Loucy (cell line): ENCODE data around the gene CYP4F3.

Experiments
- H2AFZ ChIP-seq: fragments of 200-600 bp; sonication (generic); 2 replicates; pipeline ENCODE4 v1.6.0; 2016; ENCODE audit warnings: antibody characterized with exemption, mild to moderate bottlenecking, low read length, moderate library complexity
- H3F3A ChIP-seq: fragments of 200-600 bp; 2 replicates; pipeline ENCODE4 v1.6.0; 2016; ENCODE audit warnings: antibody characterized with exemption, low read depth, mild to moderate bottlenecking
- H3K27me3 ChIP-seq: fragments of 200-600 bp; sonication (generic); 2 replicates; pipeline ENCODE4 v1.6.1; 2014; ENCODE audit warnings: low read length, mild to moderate bottlenecking; ENCODE audit not compliant: insufficient read depth, poor library complexity, severe bottlenecking
- H3K36me3 ChIP-seq: fragments of 200-600 bp; sonication (generic); 2 replicates; pipeline ENCODE4 v1.6.1; 2016; ENCODE audit warnings: low read length; ENCODE audit not compliant: insufficient read depth
- H3K4me1 ChIP-seq: fragments of 200-600 bp; sonication (generic); 2 replicates; pipeline ENCODE4 v1.5.1; 2014; ENCODE audit warnings: low read length, mild to moderate bottlenecking; ENCODE audit not compliant: insufficient read depth, poor library complexity, severe bottlenecking
- H3K4me2 ChIP-seq: fragments of 200-600 bp; sonication (generic); 2 replicates; pipeline ENCODE4 v1.6.0; 2014; ENCODE audit warnings: antibody characterized with exemption, low read length, low read depth, mild to moderate bottlenecking; ENCODE audit not compliant: poor library complexity, severe bottlenecking
- H3K4me3 ChIP-seq: fragments of 200-600 bp; sonication (generic); 2 replicates; pipeline ENCODE4 v1.5.1; 2014; ENCODE audit warnings: low read length, mild to moderate bottlenecking, mixed read lengths; ENCODE audit not compliant: poor library complexity, severe bottlenecking
- H3K79me2 ChIP-seq: fragments of 200-600 bp; sonication (generic); 2 replicates; pipeline ENCODE4 v1.6.1; 2014; ENCODE audit warnings: low read length; ENCODE audit not compliant: insufficient read depth
- H3K9ac ChIP-seq: fragments of 200-600 bp; sonication (generic); 2 replicates; pipeline ENCODE4 v1.6.0; 2014; ENCODE audit warnings: mild to moderate bottlenecking, low read depth, low read length, moderate library complexity; ENCODE audit not compliant: poor library complexity, severe bottlenecking
- H3K9me2 ChIP-seq: fragments of 200-600 bp; sonication (generic); replicated peaks from 2 replicates; pipeline ENCODE4 v1.6.1; 2016; ENCODE audit warnings: low read depth, low read length, mixed read lengths
- H3K9me3 ChIP-seq: fragments of 200-600 bp; sonication (generic); 2 replicates; pipeline ENCODE4 v1.6.1; 2014; ENCODE audit warnings: mild to moderate bottlenecking, antibody characterized with exemption, low read length, low read depth; ENCODE audit not compliant: insufficient read depth
- H4K20me1 ChIP-seq: fragments of 200-600 bp; sonication (generic); 2 replicates; pipeline ENCODE4 v1.6.0; 2014; ENCODE audit warnings: antibody characterized with exemption, low read length, mild to moderate bottlenecking; ENCODE audit not compliant: insufficient read depth, poor library complexity, severe bottlenecking
- CTCF ChIP-seq: fragments of 200-600 bp; sonication (generic); conservative IDR thresholded peaks from 2 replicates; pipeline ENCODE4 v1.5.1; 2014; ENCODE audit warnings: mild to moderate bottlenecking, antibody characterized with exemption, low read length
- EZH2phosphoT487 ChIP-seq: fragments of 200-600 bp; IDR thresholded peaks from 2 replicates; pipeline ENCODE4 v1.6.1; 2018; ENCODE audit warnings: antibody characterized with exemption, mild to moderate bottlenecking, moderate library complexity, borderline replicate concordance

The CYP4F3 gene

GRCh38 chr19:15613338-15613737 lies 27.4 kb upstream of the CYP4F3 start:
- H3K36me3 ChIP-seq: no peaks in the 10 kb centered on the region
- no peaks in the 10 kb centered on the region for H3K27me3 ChIP-seq
- no peak overlapping the region for H3K4me3 ChIP-seq
- H3K9me2 ChIP-seq: no peaks in the 10 kb centered on the region
- no peak overlapping the region for H2AFZ ChIP-seq
- H3K79me2 ChIP-seq: no peaks in the 10 kb centered on the region
- no peak overlapping the region for H3K9ac ChIP-seq
- no peaks in the 10 kb centered on the region for H3K4me1 ChIP-seq
- H3K9me3 ChIP-seq: no peaks in the 10 kb centered on the region
- no peaks in the 10 kb centered on the region for H3F3A ChIP-seq
- H3K4me2 ChIP-seq: no peak overlapping the region
- TF ChIP-seq EZH2phosphoT487 (no peak), CTCF (no peak)
- H4K20me1 ChIP-seq: no peaks in the 10 kb centered on the region

- no peaks in the 10 kb centered on the region for H3K9me3 ChIP-seq
These were observed 26.0 kb upstream of the CYP4F3 start, which contains the start of gene CYP4F8 for GRCh38 chr19:15614507-15615379. CYP4F8 (plus strand) TSS chr19:15615218; CDS start chr19:15615617, 399 bp downstream.

GRCh38 chr19:15615526-15615925 lies 25.2 kb upstream of the CYP4F3 start:
- Histone ChIP-seq H3K27me3 (no peaks in the 10 kb centered on the region), H3K36me3 (no peaks in the 10 kb centered on the region), H3K79me2 (no peaks in the 10 kb centered on the region), H3K9me3 (no peaks in the 10 kb centered on the region), H3K9ac (no peak overlapping the region), H2AFZ (no peak overlapping the region), H3K9me2 (no peaks in the 10 kb centered on the region), H3K4me3 (no peak overlapping the region), H3F3A (no peaks in the 10 kb centered on the region), H3K4me1 (no peaks in the 10 kb centered on the region), H4K20me1 (no peaks in the 10 kb centered on the region), H3K4me2 (no peak overlapping the region)
- TF ChIP-seq EZH2phosphoT487 (no peak), CTCF (no peak)

More at GRCh38 chr19:15614507-15615379, 26.0 kb upstream of the CYP4F3 start, which contains the start of gene CYP4F8:
- no peak within 1 kb of the TSS for H3K4me2 ChIP-seq
- no peak for TF ChIP-seq EZH2phosphoT487
- no peak for TF ChIP-seq CTCF
- H3K36me3 ChIP-seq: no peaks in the 10 kb centered on the region
- H3K4me3 ChIP-seq: no peak within 1 kb of the TSS
- H3K79me2 ChIP-seq: no peaks in the 10 kb centered on the region
- H3K9ac ChIP-seq: no peak within 1 kb of the TSS
- no peaks in the 10 kb centered on the region for H3K4me1 ChIP-seq
- H3F3A ChIP-seq: no peaks in the 10 kb centered on the region
- no peaks in the 10 kb centered on the region for H3K9me2 ChIP-seq
- no peaks in the 10 kb centered on the region for H4K20me1 ChIP-seq
- no peak within 1 kb of the TSS for H2AFZ ChIP-seq
- H3K27me3 ChIP-seq: no peaks in the 10 kb centered on the region
